ENCODE data around the gene GATAD1.
"Not testable (repeated sequence)": the region's sequence is repeated elsewhere in the genome, so short reads cannot be mapped to it uniquely, and the experiment has no call there.

GRCh38 chr7:92475851-92476590 is 28.7 kb downstream of the GATAD1 start:
- not testable (repeated sequence) for TF ChIP-seq CTCF (conservative IDR thresholded peaks at IDR 0.05 in 1 of 2, IDR thresholded peaks at IDR 0.05 in 1 of 2; ENCODE audit: extremely low read depth in 1 of 2, insufficient read depth in 1 of 2, low read depth in 1 of 2, low read length in 2 of 2); EZH2 (IDR thresholded peaks at IDR 0.05; ENCODE audit: borderline replicate concordance, low read length)
